Raji (cell line): ENCODE results near the gene CADPS2.

Experiments used
- POLR2A ChIP-seq: IDR thresholded peaks from 2 replicates; pipeline ENCODE4 v1.6.1; 2011; ENCODE audit warnings: low read depth, low read length, control low read depth; ENCODE audit not compliant: insufficient read depth

Gene CADPS2

GRCh38 chr7:122300956-122301833 is 585.1 kb downstream of the CADPS2 start:
- TF ChIP-seq POLR2A: no peak

- TF ChIP-seq POLR2A: no peak
Observed at GRCh38 chr7:122300211-122300932, 585.9 kb downstream of the CADPS2 start.

- no peak for TF ChIP-seq POLR2A
Observed at GRCh38 chr7:122299624-122300210, 586.5 kb downstream of the CADPS2 start.

- TF ChIP-seq POLR2A: no peak
Observed at GRCh38 chr7:122298618-122299017, 587.6 kb downstream of the CADPS2 start.

- TF ChIP-seq POLR2A: no peak
Observed at GRCh38 chr7:122298131-122298530, 588.1 kb downstream of the CADPS2 start.

GRCh38 chr7:122291189-122291588 is 595.1 kb downstream of the CADPS2 start:
- no peak for TF ChIP-seq POLR2A

GRCh38 chr7:122290476-122290875 is 595.8 kb downstream of the CADPS2 start:
- no peak for TF ChIP-seq POLR2A

GRCh38 chr7:122289426-122289825 is 596.8 kb downstream of the CADPS2 start:
- no peak for TF ChIP-seq POLR2A

GRCh38 chr7:122273117-122273516 is 613.1 kb downstream of the CADPS2 start:
- no peak for TF ChIP-seq POLR2A

- no peak for TF ChIP-seq POLR2A
Observed at GRCh38 chr7:122269241-122269640, 617.0 kb downstream of the CADPS2 start.
